Measurements from ENCODE around the gene RHBDL1.

The RHBDL1 gene

DNA sequence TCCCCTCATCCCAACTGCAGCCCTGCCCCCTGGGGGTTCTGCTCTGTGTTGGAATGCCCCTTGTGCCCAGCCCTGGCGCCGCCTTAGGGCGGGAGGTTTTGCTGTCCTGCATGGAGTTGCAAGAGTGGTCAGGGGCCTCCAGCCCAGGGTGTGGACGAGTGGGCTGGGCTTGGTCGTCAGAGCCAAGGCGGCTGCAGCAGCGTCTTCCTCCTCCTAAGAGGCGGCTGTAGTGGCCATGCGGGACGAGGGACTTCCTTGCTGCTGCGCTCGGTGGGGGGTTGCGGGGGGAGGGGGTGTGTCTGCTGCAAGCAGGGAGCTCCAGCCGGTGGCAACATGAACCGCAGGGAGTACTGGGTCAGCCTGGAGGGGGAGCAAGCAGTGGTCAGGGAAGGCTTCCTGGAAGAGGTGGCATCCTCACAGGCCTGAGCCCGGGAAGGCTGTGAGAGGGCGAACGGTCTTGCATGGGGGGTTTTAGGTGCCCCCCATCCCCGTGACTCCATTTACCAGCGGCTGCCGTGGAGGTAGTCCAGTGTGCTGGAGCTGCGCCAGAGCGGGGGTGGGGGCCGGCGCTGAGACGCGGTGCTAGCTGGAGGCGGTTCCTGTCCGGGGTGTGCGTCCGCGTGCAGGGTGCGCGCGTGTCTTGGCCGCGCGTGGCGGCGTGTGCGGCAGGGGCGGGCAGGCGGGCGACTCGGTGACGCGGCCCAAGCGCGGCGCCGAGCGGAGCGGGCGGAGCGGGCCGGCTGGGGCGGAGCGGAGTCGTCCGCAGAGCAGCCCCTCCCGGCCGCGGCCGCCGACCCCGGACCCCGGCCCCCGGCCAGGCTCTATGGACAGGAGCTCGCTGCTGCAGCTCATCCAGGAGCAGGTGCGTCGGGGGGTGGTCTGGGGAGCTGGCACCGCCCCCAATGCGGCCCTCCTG, at the start of gene RHBDL1:
TSS of gene RHBDL1 (plus strand) at position 704 of the 916 bp plus-strand sequence. CDS start at position 824, 120 bp downstream.
- DNase-seq (ENCODE audit: low read depth), result peak; percentile 53

DNA sequence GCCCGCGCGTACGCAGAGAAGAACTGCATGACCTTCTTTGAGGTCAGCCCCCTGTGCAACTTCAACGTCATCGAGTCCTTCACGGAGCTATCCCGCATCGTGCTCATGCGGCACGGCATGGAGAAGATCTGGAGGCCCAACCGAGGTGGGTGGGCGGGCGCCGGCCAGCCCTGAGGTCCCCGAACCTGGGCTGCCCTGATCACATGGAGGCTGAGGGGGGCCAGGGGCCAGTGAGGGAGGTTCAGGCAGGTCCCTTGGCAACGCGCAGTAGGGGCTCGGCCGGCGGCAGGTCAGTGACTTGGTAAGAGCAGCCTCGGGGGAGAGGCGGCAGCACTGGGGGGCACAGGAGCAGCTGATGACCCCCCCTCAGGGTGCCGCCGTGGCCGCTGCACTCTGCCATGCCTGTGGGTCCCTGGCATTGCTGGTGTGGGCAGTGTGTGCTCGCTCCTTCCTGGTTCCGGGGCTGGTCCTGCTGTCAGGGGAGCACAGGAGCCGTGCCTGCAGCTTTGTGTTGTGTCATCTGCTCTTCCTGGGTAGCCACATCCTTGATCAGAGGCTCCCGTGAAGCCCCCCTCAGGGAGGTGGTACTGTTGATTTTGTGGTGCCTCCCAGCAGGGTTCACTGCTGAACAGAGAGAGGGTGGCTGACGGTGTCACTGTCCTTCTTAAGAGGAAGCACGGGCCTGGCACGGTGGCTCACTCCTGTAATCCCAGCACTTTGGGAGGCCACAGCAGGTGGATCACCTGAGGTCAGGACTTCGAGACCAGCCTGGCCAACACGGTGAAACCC, 49.3 kb upstream of the RHBDL1 start:
- no peak for DNase-seq (ENCODE audit: low read depth)

DNA sequence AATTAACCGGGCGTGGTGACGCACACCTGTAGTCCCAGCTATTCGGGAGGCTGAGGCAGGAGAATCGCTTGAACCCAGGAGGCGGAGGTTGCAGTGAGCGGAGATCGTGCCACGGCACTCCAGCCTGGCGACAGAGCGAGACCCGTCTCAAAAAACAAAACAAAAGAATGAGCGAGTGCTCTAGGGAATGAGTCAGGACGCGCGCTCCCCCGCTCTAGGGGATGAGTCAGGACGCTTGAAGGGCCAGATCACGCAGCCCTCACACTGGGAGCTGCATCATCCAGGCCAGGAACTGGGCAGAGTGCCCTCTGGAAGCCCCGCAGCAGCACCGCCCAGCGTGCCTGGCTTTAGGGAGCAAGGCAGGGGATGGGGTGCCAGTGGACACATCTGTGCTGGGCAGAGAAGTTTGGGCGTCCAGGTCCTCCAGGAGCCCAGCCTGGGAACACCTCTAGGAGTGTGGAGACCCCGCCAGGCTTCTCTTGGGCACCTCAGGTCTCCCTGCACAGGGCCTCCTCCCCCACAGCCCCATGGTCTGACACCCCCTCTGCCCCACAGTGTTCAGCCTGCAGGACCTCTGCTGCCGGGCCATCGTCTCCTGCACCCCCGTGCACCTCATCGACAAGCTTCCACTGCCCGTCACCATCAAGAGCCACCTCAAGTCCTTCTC, 48.6 kb upstream of the RHBDL1 start:
- DNase-seq (ENCODE audit: low read depth), result peak; percentile 98

DNA sequence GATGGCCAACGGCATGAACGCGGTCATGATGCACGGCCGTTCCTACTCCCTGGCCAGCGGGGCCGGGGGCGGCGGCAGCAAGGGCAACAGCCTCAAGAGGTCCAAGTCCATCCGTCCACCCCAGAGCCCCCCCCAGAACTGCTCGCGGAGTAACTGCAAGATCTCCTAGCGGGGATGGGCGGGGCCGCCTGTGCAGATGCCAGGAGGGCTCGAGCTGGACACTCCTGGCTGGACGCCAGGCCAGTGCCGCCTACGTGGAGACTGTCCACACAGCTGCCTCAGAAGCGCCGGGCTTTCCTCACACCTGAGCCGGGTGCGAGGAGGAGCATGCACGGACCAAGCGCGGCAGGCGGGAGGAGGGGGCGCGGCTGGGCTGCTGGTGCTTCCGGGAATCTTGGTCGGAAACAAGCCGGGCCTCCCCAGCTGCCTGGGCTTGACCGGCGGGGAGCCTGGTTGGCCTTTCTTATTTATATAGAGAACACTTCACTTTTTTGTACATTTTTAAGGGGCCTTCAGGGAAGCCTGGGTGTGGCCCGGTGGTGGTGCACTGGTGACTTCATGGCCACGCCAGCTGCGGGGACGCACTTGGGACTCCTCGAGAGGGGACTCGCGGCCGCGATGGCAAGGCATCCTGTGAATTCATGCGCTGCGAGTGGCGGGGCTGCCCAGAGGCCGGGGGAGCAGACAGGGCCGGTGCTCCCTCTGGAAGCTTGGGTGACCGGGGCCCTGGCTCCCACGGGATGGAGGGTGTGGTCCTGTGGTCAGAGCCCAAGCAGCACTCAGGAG, 47.8 kb upstream of the RHBDL1 start:
- no peak for DNase-seq (ENCODE audit: low read depth)

DNA sequence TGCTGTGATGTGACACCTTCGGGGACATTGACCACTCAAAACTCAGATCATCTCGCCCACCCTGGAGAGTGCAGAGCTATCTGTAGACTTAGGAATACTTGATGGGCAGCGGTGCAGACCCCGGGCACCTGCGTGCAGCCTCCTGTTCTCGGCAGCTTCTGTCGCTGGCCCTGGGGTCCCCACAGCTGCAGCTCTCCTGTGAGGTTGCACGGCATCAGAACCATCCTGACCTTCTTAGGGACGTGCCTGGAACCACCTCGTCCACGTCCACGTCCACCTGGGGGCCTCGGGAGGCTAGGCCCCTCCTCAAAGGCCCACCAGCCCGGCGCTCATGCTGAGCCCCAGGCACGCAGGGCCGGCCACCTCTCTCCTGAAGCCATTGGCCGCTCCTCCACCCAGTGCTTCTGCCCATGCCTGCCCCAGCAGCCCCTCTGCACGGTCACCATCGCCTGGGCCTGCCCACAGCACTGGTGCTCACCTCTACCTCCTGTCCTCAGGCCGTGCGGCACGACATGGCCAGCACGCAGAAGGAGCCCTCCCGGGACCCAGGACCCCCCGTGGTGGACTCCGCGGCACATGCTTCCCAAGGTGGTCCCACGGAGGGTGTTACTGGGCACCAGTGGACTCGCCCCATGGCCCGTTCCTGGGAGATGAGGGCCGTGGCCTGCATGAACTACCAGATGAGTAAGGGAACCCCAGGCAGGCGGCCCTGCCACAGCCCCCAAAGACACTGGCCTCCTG, 47.0 kb upstream of the RHBDL1 start:
- DNase-seq (ENCODE audit: low read depth), result no peak

DNA sequence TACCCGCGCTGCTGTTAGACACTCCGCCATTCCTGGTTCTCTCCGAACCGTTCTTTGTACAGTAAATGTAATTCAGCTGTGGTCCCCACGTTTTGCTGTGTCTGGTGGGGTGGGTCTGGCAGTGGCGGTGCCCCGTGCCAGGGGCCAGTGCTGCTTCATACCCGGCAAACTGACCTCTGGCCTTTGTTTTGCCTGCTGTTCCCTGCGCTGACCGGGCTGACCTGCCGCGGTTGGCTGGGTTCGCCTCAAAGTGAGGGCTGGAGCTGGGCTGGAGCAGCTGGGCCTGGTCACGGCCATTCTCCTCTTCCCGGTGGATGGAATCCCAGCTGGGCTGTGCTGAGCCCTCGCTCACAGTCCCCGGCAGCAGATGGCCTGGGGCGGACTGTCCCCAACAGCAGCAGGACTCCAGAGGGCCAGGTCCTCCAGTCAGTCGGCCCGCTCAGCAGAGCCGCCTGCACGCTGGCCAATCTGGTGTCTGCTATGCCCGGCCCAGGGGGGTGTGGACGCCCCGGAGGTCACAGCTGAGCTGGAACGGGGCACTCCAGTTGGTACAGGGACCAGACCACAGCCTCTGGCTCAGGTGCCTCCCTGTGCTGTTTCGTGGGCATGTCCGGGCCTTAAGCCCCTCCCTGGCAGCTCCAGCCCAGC, 46.2 kb upstream of the RHBDL1 start:
- no peak for DNase-seq (ENCODE audit: low read depth)

DNA sequence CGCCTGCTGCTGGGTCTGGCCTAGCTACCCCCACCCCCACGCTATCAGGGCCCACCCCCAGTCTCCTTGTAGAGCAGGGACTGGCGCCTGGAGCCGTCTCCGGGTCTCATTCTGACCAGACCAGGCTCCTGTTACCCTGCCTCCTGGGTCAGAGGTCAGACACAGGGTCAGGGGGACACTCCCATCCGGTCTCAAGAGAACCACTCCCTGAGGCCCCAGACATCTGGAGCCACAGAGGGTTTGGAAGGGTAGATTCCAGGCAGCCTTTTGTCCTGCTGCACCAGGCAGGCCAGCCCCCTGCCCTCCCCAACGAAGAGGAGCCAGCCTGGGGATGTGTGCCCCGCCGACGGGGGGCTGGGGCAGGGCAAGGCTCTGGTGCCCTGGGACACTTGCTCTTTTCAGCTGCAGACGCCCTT, 45.6 kb upstream of the RHBDL1 start:
- no peak for DNase-seq (ENCODE audit: low read depth)

DNA sequence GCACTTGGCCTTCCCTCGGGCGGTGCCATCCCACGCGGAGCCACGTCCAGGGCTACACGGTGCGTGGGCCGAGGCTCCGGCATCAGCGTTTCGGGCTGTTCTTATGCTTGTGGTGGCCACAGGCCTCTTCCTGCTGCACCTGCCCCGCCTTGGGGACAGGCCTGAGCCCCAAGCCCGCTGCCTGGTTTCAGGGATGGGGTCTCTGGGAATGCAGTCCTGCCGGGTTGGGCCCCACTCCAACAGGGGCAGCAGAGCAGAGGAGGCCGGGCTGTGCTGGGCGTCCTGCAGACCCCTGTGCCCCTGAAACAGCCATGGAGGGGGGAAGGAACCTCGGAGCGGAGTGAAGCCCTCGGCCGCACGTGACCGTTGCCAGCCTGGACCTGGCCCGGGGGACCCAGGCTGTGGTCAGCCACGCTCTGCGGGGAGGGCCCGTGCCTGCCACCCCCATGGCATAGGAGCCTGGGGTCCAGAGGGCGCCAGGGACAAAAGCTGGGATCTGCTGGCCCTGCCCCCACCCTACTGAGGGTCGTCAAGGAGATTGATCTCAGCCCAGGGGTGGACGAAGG, 45.1 kb upstream of the RHBDL1 start:
- no peak for DNase-seq (ENCODE audit: low read depth)

DNA sequence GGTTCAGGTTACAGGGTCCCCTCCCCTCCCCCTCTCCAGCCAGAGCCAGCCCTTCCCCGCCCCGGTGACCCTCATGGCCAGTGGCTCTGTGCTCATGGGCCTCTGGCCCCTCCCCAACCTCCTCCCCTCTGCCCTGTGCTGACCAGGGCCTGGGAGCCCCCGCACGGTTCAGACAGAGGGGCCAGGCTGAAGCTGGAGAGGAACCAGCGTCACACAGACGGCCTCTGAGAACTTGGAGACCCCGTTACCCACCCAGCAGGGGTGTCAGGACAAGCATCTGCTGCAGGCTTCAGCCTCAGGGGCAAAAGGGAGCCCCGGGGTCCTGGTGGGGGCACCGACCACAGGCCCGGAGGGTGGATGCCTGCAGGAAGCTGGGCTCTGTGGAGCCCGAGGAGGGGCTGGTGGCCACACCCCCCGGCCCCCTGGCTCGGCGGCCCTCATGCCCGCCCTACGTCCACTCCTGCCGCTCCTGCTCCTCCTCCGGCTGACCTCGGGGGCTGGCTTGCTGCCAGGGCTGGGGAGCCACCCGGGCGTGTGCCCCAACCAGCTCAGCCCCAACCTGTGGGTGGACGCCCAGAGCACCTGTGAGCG, 44.6 kb upstream of the RHBDL1 start, which contains the start of gene WFIKKN1:
TSS of gene WFIKKN1 (plus strand) at position 171 of the 591 bp plus-strand sequence. CDS start at position 440, 269 bp downstream.
- no peak for DNase-seq (ENCODE audit: low read depth)

DNA sequence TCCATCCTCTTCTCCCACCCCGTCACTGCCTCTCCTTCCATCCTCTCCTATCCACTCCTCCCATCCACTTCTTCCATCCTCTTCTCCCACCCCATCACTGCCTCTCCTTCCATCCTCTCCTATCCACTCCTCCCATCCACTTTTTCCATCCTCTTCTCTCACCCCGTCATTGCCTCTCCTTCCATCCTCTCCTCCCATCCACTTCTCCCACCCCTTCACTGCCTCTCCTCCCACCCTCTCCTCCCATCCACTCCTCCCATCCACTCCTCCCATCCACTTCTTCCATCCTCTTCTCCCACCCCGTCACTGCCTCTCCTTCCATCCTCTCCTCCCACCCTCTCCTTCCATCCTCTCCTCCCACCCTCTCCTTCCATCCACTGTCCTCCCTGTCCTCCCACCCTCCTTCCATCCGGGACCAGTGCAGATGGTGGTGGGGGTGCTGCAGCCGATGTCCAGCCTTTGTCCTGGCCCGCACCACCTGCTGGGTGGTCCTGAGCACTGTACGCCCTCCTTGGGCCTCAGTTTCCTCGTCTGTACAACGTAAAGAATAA, 43.6 kb upstream of the RHBDL1 start:
- DNase-seq (ENCODE audit: low read depth), result no peak

DNA sequence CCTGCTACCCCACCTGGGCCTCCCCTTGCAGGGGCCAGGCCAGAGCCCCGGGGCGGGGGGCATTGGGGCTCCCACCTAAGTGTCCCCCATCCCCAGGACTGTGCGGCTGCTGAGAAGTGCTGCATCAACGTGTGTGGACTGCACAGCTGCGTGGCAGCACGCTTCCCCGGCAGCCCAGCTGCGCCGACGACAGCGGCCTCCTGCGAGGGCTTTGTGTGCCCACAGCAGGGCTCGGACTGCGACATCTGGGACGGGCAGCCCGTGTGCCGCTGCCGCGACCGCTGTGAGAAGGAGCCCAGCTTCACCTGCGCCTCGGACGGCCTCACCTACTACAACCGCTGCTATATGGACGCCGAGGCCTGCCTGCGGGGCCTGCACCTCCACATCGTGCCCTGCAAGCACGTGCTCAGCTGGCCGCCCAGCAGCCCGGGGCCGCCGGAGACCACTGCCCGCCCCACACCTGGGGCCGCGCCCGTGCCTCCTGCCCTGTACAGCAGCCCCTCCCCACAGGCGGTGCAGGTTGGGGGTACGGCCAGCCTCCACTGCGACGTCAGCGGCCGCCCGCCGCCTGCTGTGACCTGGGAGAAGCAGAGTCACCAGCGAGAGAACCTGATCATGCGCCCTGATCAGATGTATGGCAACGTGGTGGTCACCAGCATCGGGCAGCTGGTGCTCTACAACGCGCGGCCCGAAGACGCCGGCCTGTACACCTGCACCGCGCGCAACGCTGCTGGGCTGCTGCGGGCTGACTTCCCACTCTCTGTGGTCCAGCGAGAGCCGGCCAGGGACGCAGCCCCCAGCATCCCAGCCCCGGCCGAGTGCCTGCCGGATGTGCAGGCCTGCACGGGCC, 42.8 kb upstream of the RHBDL1 start:
- no peak for DNase-seq (ENCODE audit: low read depth)

DNA sequence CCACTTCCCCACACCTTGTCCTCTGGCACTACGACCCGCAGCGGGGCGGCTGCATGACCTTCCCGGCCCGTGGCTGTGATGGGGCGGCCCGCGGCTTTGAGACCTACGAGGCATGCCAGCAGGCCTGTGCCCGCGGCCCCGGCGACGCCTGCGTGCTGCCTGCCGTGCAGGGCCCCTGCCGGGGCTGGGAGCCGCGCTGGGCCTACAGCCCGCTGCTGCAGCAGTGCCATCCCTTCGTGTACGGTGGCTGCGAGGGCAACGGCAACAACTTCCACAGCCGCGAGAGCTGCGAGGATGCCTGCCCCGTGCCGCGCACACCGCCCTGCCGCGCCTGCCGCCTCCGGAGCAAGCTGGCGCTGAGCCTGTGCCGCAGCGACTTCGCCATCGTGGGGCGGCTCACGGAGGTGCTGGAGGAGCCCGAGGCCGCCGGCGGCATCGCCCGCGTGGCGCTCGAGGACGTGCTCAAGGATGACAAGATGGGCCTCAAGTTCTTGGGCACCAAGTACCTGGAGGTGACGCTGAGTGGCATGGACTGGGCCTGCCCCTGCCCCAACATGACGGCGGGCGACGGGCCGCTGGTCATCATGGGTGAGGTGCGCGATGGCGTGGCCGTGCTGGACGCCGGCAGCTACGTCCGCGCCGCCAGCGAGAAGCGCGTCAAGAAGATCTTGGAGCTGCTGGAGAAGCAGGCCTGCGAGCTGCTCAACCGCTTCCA, 42.0 kb upstream of the RHBDL1 start:
- DNase-seq (ENCODE audit: low read depth), result no peak

DNA sequence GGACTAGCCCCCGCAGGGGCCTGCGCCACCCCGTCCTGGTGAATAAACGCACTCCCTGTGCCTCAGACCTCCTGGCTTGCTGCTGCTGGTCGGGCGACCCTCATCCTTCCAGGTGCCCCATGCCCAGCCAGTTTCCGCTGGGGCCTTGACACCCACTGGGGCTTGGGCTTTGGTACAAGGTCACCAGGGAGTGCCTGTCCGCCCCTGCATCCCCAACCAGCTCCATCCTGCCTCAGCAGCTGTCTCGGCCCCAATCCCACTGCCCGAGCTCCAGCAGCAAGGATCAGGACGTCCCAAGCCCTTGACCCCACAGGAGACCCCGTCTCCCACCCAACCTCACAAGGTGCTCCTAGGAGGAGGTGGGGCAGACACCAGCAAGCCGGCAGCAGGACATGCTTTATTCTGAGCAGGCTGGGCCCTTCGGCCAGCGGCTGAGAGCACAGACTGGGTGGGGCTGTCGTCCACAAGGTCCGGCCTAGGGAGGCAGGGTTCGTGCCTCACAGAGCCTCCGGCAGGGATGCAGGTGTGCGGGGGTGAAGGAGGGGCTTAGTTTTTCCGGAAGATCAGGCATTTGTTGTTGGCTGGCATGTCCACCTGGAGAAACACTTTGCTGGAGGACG, 41.3 kb upstream of the RHBDL1 start:
- no peak for DNase-seq (ENCODE audit: low read depth)

DNA sequence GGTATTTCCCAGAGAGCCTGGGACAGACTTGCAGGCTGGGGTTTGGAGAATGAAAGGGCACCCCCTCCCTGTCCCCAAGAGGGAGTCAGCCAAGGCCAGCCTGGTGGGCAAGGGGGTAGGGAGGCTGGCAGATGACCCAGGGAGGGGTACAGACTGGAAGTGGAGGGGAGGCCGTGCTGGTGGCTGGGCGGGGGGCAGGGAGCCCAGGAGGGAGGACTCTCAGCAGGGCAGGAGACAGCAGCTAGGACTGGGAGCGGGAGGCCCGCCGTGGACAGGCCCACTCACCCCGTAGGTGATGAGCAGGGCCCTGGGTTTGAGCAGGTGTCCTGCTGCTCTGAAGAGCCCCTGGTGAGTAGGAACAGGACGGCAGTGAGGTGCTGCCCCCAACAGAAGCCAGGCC, 40.5 kb upstream of the RHBDL1 start:
- no peak for DNase-seq (ENCODE audit: low read depth)

DNA sequence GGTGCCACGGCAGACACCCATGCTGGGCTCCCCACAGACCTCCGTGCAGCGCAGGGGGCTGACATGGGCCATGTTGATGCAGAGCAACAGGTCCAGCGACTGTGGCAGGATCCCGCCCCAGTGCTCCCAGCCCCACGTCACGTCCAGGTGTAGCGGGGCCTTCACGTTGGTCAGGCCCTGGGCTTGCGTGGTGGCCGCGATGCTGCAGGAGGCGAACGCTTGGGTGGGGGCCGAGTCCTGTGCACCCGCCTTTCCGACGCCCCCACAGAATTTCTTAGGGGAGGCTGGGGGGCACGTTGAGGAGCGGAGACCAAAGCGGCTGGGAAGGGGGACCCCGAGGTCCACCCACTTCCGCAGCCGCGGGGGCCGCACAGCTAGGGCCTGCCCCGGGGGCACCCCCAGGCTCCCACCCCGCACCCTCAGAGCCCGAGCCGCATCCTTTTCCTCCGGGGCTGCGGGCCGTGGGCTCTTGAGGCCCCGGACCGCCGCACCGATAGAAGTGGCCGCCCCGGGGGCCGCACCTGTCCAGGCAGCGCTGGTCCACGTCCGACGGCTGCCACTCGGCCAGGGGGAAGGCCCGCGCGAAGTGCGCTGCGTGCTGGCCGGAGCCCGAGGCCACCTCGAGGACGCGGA, 39.8 kb upstream of the RHBDL1 start:
- DNase-seq (ENCODE audit: low read depth), result no peak

DNA sequence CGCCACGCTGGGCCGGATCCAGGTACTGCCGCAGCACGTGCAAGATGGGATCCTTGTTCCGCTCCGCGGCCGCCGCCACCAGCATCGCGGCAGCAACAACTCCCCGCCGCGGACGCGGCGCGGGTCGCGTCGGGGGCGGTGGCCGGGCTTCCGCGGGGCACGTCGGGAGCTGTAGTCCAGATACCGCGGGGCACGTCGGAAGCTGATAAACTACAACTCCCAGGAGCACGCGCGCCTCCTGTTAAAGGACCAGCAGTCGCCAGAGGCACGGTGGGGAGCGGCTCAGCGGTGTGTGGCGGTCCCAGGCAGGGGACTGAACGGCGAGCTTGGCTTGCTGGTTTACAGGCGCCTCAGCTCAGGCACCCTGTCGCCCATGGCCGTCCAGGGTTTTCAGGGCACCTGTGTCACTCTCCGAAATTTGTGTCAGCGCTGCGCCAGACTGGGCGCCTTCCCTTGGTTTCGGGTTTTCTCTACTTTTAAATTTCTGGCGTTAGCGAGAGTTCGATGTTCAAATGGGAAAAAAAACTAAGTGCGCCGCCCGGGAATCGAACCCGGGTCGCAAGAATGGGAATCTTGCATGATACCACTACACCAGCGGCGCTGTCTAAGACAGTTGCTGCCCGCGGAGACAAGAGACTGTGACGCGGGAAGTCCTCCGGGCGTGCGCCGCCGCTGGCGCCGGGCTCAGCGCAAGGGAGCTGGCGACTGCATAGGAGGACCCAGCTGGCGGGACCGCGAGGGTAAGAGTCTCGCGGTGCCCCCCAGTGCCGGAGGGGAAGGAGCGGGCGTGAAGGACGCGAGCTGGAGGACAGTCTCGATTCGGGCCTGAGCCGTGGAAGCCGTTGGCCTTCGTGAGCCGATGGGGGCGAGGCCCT, 39.0 kb upstream of the RHBDL1 start, which contains the start of gene METTL26:
TSS of gene METTL26 (minus strand) at position 100 of the 875 bp plus-strand sequence. CDS start at position 85, 15 bp downstream.
- peak; percentile 96 for DNase-seq (ENCODE audit: low read depth)
